ENCODE results near the gene SETD7.

DNA sequence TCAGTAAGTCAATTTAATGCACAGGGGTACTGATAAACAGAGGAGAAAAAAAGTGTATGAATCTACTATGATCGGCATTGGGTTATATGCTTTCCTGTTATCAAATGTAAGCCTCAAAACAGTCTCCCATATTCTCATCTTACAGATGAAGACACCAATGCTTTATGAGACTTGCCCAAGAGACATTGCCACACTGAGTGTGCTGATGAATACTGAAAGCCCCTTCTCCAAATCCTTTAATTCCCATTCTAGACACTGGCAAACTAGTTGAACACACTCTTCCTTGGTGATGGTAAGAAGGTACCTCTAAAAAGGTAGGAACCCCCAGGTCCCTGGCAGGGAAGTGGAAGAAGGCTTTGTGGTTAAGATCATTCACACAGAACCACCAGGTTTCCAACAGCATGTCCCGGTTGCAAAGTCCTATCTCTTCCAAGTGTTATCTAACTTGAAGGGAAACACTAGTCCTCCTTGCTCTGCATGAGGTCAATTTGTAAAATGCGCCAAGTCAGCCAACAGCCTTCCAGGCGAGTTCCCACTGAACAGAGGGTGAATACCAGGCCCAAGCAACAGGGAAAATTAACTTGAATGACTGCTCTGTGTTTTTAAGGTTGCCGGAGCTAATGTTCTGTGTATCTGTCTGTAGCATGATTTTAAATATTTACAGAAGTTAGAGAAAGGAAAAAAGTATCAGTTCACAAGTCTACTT, 5.1 kb downstream of the SETD7 start:
- TF ChIP-seq, protein P1, sequence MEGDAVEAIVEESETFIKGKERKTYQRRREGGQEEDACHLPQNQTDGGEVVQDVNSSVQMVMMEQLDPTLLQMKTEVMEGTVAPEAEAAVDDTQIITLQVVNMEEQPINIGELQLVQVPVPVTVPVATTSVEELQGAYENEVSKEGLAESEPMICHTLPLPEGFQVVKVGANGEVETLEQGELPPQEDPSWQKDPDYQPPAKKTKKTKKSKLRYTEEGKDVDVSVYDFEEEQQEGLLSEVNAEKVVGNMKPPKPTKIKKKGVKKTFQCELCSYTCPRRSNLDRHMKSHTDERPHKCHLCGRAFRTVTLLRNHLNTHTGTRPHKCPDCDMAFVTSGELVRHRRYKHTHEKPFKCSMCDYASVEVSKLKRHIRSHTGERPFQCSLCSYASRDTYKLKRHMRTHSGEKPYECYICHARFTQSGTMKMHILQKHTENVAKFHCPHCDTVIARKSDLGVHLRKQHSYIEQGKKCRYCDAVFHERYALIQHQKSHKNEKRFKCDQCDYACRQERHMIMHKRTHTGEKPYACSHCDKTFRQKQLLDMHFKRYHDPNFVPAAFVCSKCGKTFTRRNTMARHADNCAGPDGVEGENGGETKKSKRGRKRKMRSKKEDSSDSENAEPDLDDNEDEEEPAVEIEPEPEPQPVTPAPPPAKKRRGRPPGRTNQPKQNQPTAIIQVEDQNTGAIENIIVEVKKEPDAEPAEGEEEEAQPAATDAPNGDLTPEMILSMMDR (IDR thresholded peaks at IDR 0.05): no peak
- TF ChIP-seq POLR2A (IDR thresholded peaks at IDR 0.05): no peak
